ENCODE results near the gene FOXQ1. TPM values are rescaled to one million over a fixed set of nuclear protein-coding genes. Genes with fewer than 3 reads are reported as not detected.

FOXQ1 gene
- total and polyA plus RNA-seq, 9 of the 15 experiments (the other 6 are each of a cell fraction or from before 2014, with no cell fraction given) = not detected

DNA sequence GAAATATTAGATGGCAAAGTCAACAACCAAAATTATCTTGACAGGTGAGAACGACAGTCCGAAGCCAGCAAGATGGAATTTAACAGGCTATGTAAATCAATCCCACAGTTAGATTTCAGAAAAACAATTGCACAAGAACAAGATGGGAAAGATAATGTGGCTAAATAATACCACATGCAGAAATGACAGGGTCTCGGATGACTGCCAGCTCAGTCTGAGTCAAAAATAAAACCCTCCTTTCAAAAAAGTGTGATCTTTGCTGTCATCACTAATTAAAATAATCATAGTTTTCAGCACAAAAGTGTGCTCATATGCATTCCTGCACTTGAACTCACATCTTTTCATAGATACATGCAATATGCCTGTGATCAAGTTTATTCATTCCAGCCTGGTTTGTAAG, 25.9 kb downstream of the FOXQ1 start:
- no peaks in the 10 kb centered on the region for H3K9me3 ChIP-seq (replicated peaks; ENCODE audit: control insufficient read depth, insufficient read depth, low read depth, low read length)
- H3K9ac ChIP-seq (ENCODE audit: insufficient read depth in 1 of 2, low read depth in 2 of 2, low read length in 2 of 2) = no peak overlapping the region
- DNase-seq (ENCODE audit: extremely low read depth in 1 of 4, low spot score in 3 of 4) (no peak), FAIRE-seq (no peak), ATAC-seq (no peak)
- TF ChIP-seq, protein P1, sequence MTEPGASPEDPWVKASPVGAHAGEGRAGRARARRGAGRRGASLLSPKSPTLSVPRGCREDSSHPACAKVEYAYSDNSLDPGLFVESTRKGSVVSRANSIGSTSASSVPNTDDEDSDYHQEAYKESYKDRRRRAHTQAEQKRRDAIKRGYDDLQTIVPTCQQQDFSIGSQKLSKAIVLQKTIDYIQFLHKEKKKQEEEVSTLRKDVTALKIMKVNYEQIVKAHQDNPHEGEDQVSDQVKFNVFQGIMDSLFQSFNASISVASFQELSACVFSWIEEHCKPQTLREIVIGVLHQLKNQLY (CRISPR knock-in tag; conservative IDR thresholded peaks at IDR 0.05) = no peak
- TF ChIP-seq MYC (IDR thresholded peaks at IDR 0.05; ENCODE audit: low read depth, low read length) = no peak
- TF ChIP-seq MYC (CRISPR knock-in tag; IDR thresholded peaks at IDR 0.05; ENCODE audit: borderline replicate concordance, low read depth) = no peak
- TF ChIP-seq FOXK2 (conservative IDR thresholded peaks at IDR 0.05 in 1 of 2, IDR thresholded peaks at IDR 0.05 in 1 of 2; ENCODE audit: low read depth in 2 of 2) = no peak
- TF ChIP-seq JUNB (CRISPR knock-in tag; conservative IDR thresholded peaks at IDR 0.05) = no peak
- no peak for TF ChIP-seq HMGN3 (IDR thresholded peaks at IDR 0.05; ENCODE audit: borderline replicate concordance, extremely low read depth, insufficient read length, low read depth, low read length)
- TF ChIP-seq CC2D1A (IDR thresholded peaks at IDR 0.05) = no peak
- TF ChIP-seq ESRRA (IDR thresholded peaks at IDR 0.05; ENCODE audit: borderline replicate concordance, low read depth) = no peak
- no peak for TF ChIP-seq MXD1 (CRISPR knock-in tag; IDR thresholded peaks at IDR 0.05; ENCODE audit: borderline replicate concordance, poor library complexity, severe bottlenecking)
- TF ChIP-seq ZNF445 (CRISPR knock-in tag; IDR thresholded peaks at IDR 0.05; ENCODE audit: low read depth) = no peak
- TF ChIP-seq, protein P2, sequence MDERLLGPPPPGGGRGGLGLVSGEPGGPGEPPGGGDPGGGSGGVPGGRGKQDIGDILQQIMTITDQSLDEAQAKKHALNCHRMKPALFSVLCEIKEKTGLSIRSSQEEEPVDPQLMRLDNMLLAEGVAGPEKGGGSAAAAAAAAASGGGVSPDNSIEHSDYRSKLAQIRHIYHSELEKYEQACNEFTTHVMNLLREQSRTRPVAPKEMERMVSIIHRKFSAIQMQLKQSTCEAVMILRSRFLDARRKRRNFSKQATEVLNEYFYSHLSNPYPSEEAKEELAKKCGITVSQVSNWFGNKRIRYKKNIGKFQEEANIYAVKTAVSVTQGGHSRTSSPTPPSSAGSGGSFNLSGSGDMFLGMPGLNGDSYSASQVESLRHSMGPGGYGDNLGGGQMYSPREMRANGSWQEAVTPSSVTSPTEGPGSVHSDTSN (CRISPR knock-in tag; IDR thresholded peaks at IDR 0.05; ENCODE audit: low read depth) = no peak
- TF ChIP-seq, protein P2 (tag; conservative IDR thresholded peaks at IDR 0.05; ENCODE audit: low read depth) = no peak
- H3K9me1 ChIP-seq (ENCODE audit: control insufficient read depth, insufficient read depth, low read length) = no peaks in the 10 kb centered on the region
- no TSS peak for BruUV-seq (replicated peaks)
- no peak overlapping the region for H3K4me3 ChIP-seq
- H3K36me3 ChIP-seq (ENCODE audit: control insufficient read depth, insufficient read depth, low read length) = no peaks in the 10 kb centered on the region
- POLR2A ChIA-PET = no interaction called here
- no peaks in the 10 kb centered on the region for H3K79me2 ChIP-seq (ENCODE audit: control insufficient read depth, insufficient read depth, low read length)
- no peaks in the 10 kb centered on the region for H3K4me1 ChIP-seq (replicated peaks in 1 of 2; ENCODE audit: control insufficient read depth in 2 of 2, insufficient read depth in 2 of 2, low read length in 2 of 2)
- WGBS (ENCODE audit: insufficient coverage, low coverage, missing lambda C conversion rate) = 3% methylated on average over 3 of the region's 3 CpGs
- no peak overlapping the region for H3K4me2 ChIP-seq (ENCODE audit: insufficient read depth, low read length)
- H3K27ac ChIP-seq (ENCODE audit: extremely low read depth, low read depth, low read length) = no peak overlapping the region
- no peaks in the 10 kb centered on the region for H4K20me1 ChIP-seq (replicated peaks; ENCODE audit: control insufficient read depth, insufficient read depth, low read length)
- intact Hi-C loops (cut with micrococcal nuclease) (no loop called here), in situ Hi-C loops (cut with MboI) (no loop called here)
- H3K27me3 ChIP-seq (ENCODE audit: control insufficient read depth in 2 of 2, insufficient read depth in 2 of 2, low read length in 2 of 2) = peaks cover 0 to 5% of the 10 kb centered on the region in 2 experiments; a peak in 2 of 5 replicates
- no peak overlapping the region for H2AFZ ChIP-seq (ENCODE audit: low read depth, low read length)
- CTCF ChIA-PET (ENCODE audit: low intra/inter-chr PET ratio) = no interaction called here

All from K562 (cell line).